K562 (cell line): Measurements from ENCODE around the gene TMEM222. TPM values are rescaled to one million over a fixed set of nuclear protein-coding genes. Genes with fewer than 3 reads are reported as not detected.

Experiments
- HIVEP1 ChIP-seq: fragments of 250-450 bp; sonication (Bioruptor Pico); IDR thresholded peaks from 2 replicates; pipeline ENCODE4 v1.4.0; 2020; ENCODE audit warnings: mild to moderate bottlenecking
- HMBOX1 ChIP-seq: sonication (generic); IDR thresholded peaks from 2 replicates; pipeline ENCODE4 v1.6.1; 2016
- MBD2 ChIP-seq: sonication (generic); IDR thresholded peaks from 2 replicates; pipeline ENCODE4 v1.6.1; 2016; ENCODE audit warnings: low read depth, borderline replicate concordance
- NR3C1 ChIP-seq: sonication (generic); formaldehyde crosslinking; IDR thresholded peaks from 2 replicates; pipeline ENCODE4 v1.8.1; 2022; ENCODE audit warnings: missing genetic modification reagents
- SIX5 ChIP-seq, 2 experiments: IDR thresholded peaks; 2 replicates each; pipeline ENCODE4 v1.6.1; 2011; ENCODE audit warnings: low read length in 2 of 2, borderline replicate concordance in 1 of 2, low read depth in 1 of 2, mild to moderate bottlenecking in 1 of 2, moderate library complexity in 1 of 2; ENCODE audit not compliant: insufficient read depth in 1 of 2
- SMARCC2 ChIP-seq: fragments of 450-650 bp; IDR thresholded peaks from 2 replicates; pipeline ENCODE4 v1.6.1; 2017; ENCODE audit warnings: antibody characterized with exemption, moderate library complexity, mild to moderate bottlenecking, low read depth
- SNIP1 ChIP-seq: fragments of 450-650 bp; IDR thresholded peaks from 2 replicates; pipeline ENCODE4 v1.7.1; 2017; ENCODE audit warnings: low read depth, mild to moderate bottlenecking
- TCF15 ChIP-seq: fragments of 250-450 bp; sonication (Bioruptor Pico); IDR thresholded peaks from 2 replicates; pipeline ENCODE4 v1.8.0; 2022; ENCODE audit warnings: moderate library complexity, mild to moderate bottlenecking, inconsistent platforms
- THAP12 ChIP-seq: fragments of 250-450 bp; sonication (Bioruptor Pico); IDR thresholded peaks from 2 replicates; pipeline ENCODE4 v1.9.0; 2021; ENCODE audit warnings: mild to moderate bottlenecking, inconsistent platforms
- ZBTB40 ChIP-seq, 2 experiments: fragments of 450-650 bp in 1 of 2; sonication (generic) in 1 of 2; formaldehyde crosslinking in 1 of 2; IDR thresholded peaks; 2 replicates each; pipeline versions ENCODE4 v1.7.1 to v1.9.0; 2016 to 2022; ENCODE audit warnings: inconsistent platforms in 1 of 2, mild to moderate bottlenecking in 1 of 2, missing genetic modification reagents in 1 of 2
- ZFP1 ChIP-seq: fragments of 450-650 bp; formaldehyde crosslinking; IDR thresholded peaks from 2 replicates; pipeline ENCODE4 v1.4.0; 2020; ENCODE audit warnings: mild to moderate bottlenecking, mixed read lengths
- ZNF584 ChIP-seq: fragments of 200-800 bp; sonication (Bioruptor generic); IDR thresholded peaks from 2 replicates; pipeline ENCODE4 v1.6.1; 2016; ENCODE audit warnings: low read depth, mild to moderate bottlenecking, missing genetic modification characterization, missing compliant biosample characterization
- polyA plus RNA-seq, 8 experiments: library from polyadenylated mRNA; depleted of rRNA in 4 of 8; stranded (reverse) in 5 of 8; unstranded in 3 of 8; fragments of >200 nt; fragmentation: Nextera tagmentation in 2 of 8; fragmentation: Illumina TruSeq in 1 of 8; extraction: Ambion mirVana in 2 of 8; extraction: Trizol in 1 of 8; gene quantifications; 2 replicates each; pipeline versions ENCODE4 v1.2.1 to v1.2.3, GENCODE V29; 2011 to 2014; ENCODE audit warnings: inconsistent platforms in 1 of 8, missing spikeins in 1 of 8
- total RNA-seq, 7 experiments: library from RNA; depleted of rRNA in 6 of 7; stranded (reverse); fragments of >200 nt in 6 of 7; fragmentation: Illumina TruSeq in 2 of 7; extraction: Trizol in 2 of 7; gene quantifications; 2 replicates each; pipeline versions ENCODE4 v1.2.1 to v1.2.3, GENCODE V29; 2011 to 2021; ENCODE audit warnings: low replicate concordance in 1 of 7

Gene TMEM222
- total and polyA plus RNA-seq, 9 of the 15 experiments (the other 6 are each of a cell fraction or from before 2014, with no cell fraction given), result 6.9 to 48.0 (median 32.8) TPM

GRCh38 chr1:27342778-27343638 lies 21.0 kb downstream of the TMEM222 start (continued):
- TF ChIP-seq ZBTB40 (IDR thresholded peaks at IDR 0.05) (0 out of 2 replicates have a peak, but pooled peaks have one; percentile 30), ZBTB40 (CRISPR knock-in tag; IDR thresholded peaks at IDR 0.05) (no peak), ZNF584 (CRISPR knock-in tag) (no peak), HMBOX1 (no peak), ZFP1 (CRISPR knock-in tag) (no peak), MBD2 (no peak), HIVEP1 (CRISPR knock-in tag) (no peak), THAP12 (no peak), TCF15 (CRISPR knock-in tag) (no peak), SIX5 (IDR thresholded peaks at IDR 0.05; ENCODE audit: borderline replicate concordance in 1 of 2, insufficient read depth in 1 of 2, low read depth in 1 of 2, low read length in 2 of 2) (no peak), SNIP1 (no peak), NR3C1 (CRISPR knock-in tag) (no peak), SMARCC2 (no peak)
